T1000 (cell line): ENCODE measurements around the gene KCND1.

Source experiments
- DNase-seq: peaks from one replicate; lab custom pipeline; 2025; ENCODE audit warnings: mixed read lengths; lab: John Stamatoyannopoulos, UW

KCND1 gene

DNA sequence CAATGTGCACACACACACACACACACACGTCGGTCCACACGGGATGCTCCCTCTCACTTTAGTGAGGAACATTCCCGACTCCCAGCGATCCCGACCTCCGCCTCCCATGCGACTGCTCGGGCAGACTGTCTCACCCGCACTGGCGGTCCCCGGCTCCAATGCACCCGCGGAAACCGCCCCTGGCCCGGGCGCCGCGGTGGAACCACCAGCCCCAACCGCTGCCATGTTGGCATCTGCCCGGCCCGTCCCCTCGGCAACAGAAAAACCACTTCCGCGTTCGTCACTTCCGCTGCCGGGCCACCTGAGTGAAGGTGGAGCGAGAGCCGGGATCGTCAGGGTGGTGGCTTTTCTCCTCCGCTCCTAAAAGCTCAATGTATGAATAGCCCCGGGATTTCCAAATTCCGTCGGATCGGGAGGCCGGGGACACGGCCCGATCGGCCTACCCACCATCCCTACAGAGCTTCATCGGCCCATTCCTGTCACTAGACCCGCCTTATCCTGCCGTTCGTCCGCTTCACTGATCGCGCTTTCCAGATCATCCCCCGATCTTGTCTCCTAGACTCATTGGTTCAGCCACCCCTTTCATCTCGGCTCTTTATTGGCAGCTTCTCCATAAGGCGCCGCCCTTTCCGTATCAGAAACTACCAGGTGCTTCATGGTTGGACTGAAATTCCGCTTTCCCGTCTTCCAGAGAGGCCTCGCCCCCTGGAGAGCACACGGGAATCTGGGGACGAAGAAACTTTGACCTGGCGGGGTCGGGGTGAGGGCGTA is 60.0 kb downstream of the KCND1 start, which contains the start of gene SLC35A2:
Gene SLC35A2 (minus strand): TSS at position 235 of the 771 bp plus-strand sequence. CDS start 10 bp downstream, at position 225.
- DNase-seq = peak; percentile 69
